Panc1 (cell line): ENCODE measurements around the gene CHRM1. TPM values are rescaled to one million over a fixed set of nuclear protein-coding genes. Genes with fewer than 3 reads are reported as not detected.

Source experiments
- ATAC-seq: fragments of 200-7000 bp; cut with Tn5 transposase; 2 replicates; pipeline ENCODE4 v1.9.1; 2020; ENCODE audit warnings: mild to moderate bottlenecking, moderate library complexity
- BruUV-seq: library from RNA; stranded (reverse); fragments of 400-500 nt; replicated peaks from 2 replicates; lab custom pipeline; 2021; lab: Mats Ljungman, UMichigan
- CTCF ChIA-PET: fragments of 300-600 bp; sonication (Branson Sonifier 250); formaldehyde crosslinking; loops from one replicate; lab custom pipeline; 2022; ENCODE audit warnings: antibody characterized with exemption; lab: Charles Lee
- POLR2A ChIA-PET: fragments of 300-600 bp; sonication (Branson Sonifier 250); formaldehyde crosslinking; loops from one replicate; lab custom pipeline; 2022; ENCODE audit warnings: antibody characterized with exemption; lab: Charles Lee
- DNase-seq: peaks from one replicate; pipeline ENCODE4 v3.0.0-alpha.2; 2010; ENCODE audit warnings: low read depth, low spot score
- H3K27ac ChIP-seq: 2 replicates; pipeline ENCODE4 v1.5.1; 2011; ENCODE audit warnings: mild to moderate bottlenecking, low read length, inconsistent platforms
- H3K27me3 ChIP-seq: fragments of 200-500 bp; sonication (Bioruptor generic); 2 replicates; pipeline ENCODE4 v1.6.0; 2014; ENCODE audit warnings: low read length, inconsistent platforms; ENCODE audit not compliant: control insufficient read depth, insufficient read depth
- H3K36me3 ChIP-seq: fragments of 200-500 bp; sonication (Bioruptor generic); 2 replicates; pipeline ENCODE4 v1.5.1; 2014; ENCODE audit warnings: inconsistent platforms, mild to moderate bottlenecking, low read length, moderate library complexity; ENCODE audit not compliant: control insufficient read depth, insufficient read depth
- H3K4me1 ChIP-seq: 2 replicates; pipeline ENCODE4 v1.5.1; 2011; ENCODE audit warnings: inconsistent platforms, mild to moderate bottlenecking, low read length, moderate library complexity; ENCODE audit not compliant: control insufficient read depth, insufficient read depth
- H3K4me3 ChIP-seq, 2 experiments: 2 replicates each; pipeline ENCODE4 v1.5.1; 2011 to 2012; ENCODE audit warnings: low read depth in 2 of 2, low read length in 2 of 2, mild to moderate bottlenecking in 2 of 2, inconsistent platforms in 1 of 2, moderate library complexity in 1 of 2
- H3K9me3 ChIP-seq: fragments of 200-500 bp; sonication (Bioruptor generic); 2 replicates; pipeline ENCODE4 v1.5.1; 2014; ENCODE audit warnings: low read depth, mild to moderate bottlenecking, inconsistent platforms, low read length, moderate library complexity; ENCODE audit not compliant: control insufficient read depth, insufficient read depth
- POLR2AphosphoS5 ChIP-seq: IDR thresholded peaks from 2 replicates; pipeline ENCODE4 v1.6.1; 2012; ENCODE audit warnings: mild to moderate bottlenecking, low read depth, low read length, moderate library complexity
- SIN3A ChIP-seq: IDR thresholded peaks from 2 replicates; pipeline ENCODE4 v1.6.1; 2012; ENCODE audit warnings: low read depth, mild to moderate bottlenecking, low read length, moderate library complexity, borderline replicate concordance; ENCODE audit not compliant: insufficient read depth
- TCF7L2 ChIP-seq: IDR thresholded peaks from 2 replicates; pipeline ENCODE4 v1.6.1; 2011; ENCODE audit warnings: mild to moderate bottlenecking, low read depth, low read length, inconsistent platforms
- in situ Hi-C: cut with HindIII; loops from 2 replicates; pipeline ENCODE4 v1.10.0; 2016; ENCODE audit warnings: low sequenced_read_pairs, low pct_unique_long_range_greater_than_20kb
- intact Hi-C: fragments of 100-400 bp; cut with micrococcal nuclease; formaldehyde crosslinking; loops from one replicate; pipeline ENCODE4 v1.10.0; 2022; ENCODE audit not compliant: unreplicated experiment
- total RNA-seq: library from RNA; stranded (reverse); gene quantifications from one replicate; pipeline ENCODE4 v1.2.1, GENCODE V29; 2021; ENCODE audit not compliant: unreplicated experiment
- TF ChIP-seq, protein P1 (sequence below): fragments of 450-650 bp; IDR thresholded peaks from 2 replicates; pipeline ENCODE4 v1.5.1; 2017; ENCODE audit warnings: mild to moderate bottlenecking
- TF ChIP-seq, protein P2 (sequence below), 2 experiments: IDR thresholded peaks; 2 replicates each; pipeline ENCODE4 v1.6.1; 2011 to 2012; ENCODE audit warnings: low read depth in 2 of 2, control low read depth in 1 of 2, low read length in 1 of 2, mild to moderate bottlenecking in 1 of 2, moderate library complexity in 1 of 2; ENCODE audit not compliant: insufficient read depth in 1 of 2

The CHRM1 gene
- total RNA-seq, 1 experiment from 2014 or later, result not detected

DNA sequence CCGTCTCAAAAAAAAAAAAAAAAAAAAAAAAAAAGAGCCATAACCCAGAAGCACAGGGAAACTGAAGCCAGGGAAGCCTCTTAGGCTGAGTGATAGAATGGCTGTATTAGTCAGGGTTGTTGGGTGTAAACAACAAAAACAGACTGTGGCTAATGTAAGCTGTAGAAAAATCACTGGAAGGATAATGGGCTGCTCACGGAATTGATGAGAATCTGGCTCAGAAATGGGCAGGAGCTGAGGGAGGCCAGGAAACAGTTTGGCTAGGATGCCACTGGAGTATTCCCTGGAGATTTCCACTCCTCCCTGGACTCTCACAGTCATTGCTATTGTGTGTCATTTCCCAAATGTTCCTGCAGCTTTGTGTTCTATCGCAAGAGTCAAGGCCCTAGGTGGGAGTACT, 41.2 kb upstream of the CHRM1 start:
- ChIA-PET CTCF (interaction anchor here (0.8 kb wide), 1 partner anchor 57 kb away, joined by 3 read pairs; no protein-coding TSS in a partner anchor), POLR2A (interaction anchor here (0.6 kb wide), 1 partner anchor 972 kb away, joined by 16 read pairs; no protein-coding TSS in a partner anchor)
- DNase-seq (no peak), ATAC-seq (no peak)
- no peak overlapping the region for H3K4me3 ChIP-seq
- BruUV-seq, result no TSS peak
- H3K27me3 ChIP-seq, result peaks cover 5% of the 10 kb centered on the region; the same call in 1 of the 2 replicates
- in situ Hi-C loops, result no loop called here
- H3K36me3 ChIP-seq, result no peaks in the 10 kb centered on the region
- no peaks in the 10 kb centered on the region for H3K9me3 ChIP-seq
- no peak overlapping the region for H3K27ac ChIP-seq
- H3K4me1 ChIP-seq, result no peaks in the 10 kb centered on the region
- intact Hi-C loops, result no loop called here
- TF ChIP-seq TCF7L2 (no peak), SIN3A (no peak), POLR2AphosphoS5 (no peak)
- TF ChIP-seq, protein P1, sequence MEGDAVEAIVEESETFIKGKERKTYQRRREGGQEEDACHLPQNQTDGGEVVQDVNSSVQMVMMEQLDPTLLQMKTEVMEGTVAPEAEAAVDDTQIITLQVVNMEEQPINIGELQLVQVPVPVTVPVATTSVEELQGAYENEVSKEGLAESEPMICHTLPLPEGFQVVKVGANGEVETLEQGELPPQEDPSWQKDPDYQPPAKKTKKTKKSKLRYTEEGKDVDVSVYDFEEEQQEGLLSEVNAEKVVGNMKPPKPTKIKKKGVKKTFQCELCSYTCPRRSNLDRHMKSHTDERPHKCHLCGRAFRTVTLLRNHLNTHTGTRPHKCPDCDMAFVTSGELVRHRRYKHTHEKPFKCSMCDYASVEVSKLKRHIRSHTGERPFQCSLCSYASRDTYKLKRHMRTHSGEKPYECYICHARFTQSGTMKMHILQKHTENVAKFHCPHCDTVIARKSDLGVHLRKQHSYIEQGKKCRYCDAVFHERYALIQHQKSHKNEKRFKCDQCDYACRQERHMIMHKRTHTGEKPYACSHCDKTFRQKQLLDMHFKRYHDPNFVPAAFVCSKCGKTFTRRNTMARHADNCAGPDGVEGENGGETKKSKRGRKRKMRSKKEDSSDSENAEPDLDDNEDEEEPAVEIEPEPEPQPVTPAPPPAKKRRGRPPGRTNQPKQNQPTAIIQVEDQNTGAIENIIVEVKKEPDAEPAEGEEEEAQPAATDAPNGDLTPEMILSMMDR, result no peak
- TF ChIP-seq, protein P2, sequence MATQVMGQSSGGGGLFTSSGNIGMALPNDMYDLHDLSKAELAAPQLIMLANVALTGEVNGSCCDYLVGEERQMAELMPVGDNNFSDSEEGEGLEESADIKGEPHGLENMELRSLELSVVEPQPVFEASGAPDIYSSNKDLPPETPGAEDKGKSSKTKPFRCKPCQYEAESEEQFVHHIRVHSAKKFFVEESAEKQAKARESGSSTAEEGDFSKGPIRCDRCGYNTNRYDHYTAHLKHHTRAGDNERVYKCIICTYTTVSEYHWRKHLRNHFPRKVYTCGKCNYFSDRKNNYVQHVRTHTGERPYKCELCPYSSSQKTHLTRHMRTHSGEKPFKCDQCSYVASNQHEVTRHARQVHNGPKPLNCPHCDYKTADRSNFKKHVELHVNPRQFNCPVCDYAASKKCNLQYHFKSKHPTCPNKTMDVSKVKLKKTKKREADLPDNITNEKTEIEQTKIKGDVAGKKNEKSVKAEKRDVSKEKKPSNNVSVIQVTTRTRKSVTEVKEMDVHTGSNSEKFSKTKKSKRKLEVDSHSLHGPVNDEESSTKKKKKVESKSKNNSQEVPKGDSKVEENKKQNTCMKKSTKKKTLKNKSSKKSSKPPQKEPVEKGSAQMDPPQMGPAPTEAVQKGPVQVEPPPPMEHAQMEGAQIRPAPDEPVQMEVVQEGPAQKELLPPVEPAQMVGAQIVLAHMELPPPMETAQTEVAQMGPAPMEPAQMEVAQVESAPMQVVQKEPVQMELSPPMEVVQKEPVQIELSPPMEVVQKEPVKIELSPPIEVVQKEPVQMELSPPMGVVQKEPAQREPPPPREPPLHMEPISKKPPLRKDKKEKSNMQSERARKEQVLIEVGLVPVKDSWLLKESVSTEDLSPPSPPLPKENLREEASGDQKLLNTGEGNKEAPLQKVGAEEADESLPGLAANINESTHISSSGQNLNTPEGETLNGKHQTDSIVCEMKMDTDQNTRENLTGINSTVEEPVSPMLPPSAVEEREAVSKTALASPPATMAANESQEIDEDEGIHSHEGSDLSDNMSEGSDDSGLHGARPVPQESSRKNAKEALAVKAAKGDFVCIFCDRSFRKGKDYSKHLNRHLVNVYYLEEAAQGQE (IDR thresholded peaks at IDR 0.05; ENCODE audit: insufficient read depth in 1 of 2, low read depth in 2 of 2, low read length in 1 of 2), result no peak

DNA sequence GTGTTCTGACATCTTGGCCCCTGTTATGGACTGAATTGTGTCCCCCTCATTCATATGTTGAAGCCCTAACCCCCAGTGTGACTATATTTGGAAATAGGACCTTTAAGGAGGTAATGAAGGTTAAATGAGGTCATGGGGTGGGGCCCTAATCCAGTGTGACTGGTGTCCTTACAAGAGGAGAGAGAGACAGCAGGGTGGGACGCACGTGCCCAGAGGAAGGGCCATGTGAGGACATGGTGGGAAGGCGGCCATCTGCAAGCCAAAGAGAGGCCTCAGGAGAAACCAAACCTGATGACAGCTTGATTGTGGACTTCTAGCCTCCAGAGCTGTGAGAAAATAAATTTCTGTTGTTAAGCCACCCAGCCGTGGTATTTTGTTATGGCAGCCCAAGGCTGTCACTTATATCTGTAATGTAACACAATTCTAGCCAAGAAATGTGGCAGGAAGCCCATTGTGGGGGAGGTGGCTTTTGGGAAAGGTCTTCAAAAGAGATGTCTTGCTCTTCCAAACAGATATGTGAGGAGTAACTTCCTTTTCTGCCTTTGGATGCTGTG, 39.9 kb upstream of the CHRM1 start:
- CTCF ChIA-PET, result no interaction called here
- Histone ChIP-seq H3K4me1 (no peaks in the 10 kb centered on the region), H3K4me3 (no peak overlapping the region), H3K36me3 (no peaks in the 10 kb centered on the region), H3K9me3 (no peaks in the 10 kb centered on the region), H3K27ac (no peak overlapping the region), H3K27me3 (peaks cover 3% of the 10 kb centered on the region; the same call in 1 of the 2 replicates)
- TF ChIP-seq SIN3A (no peak), TCF7L2 (no peak), POLR2AphosphoS5 (no peak)
- TF ChIP-seq, protein P1, result no peak
- TF ChIP-seq, protein P2 (IDR thresholded peaks at IDR 0.05; ENCODE audit: insufficient read depth in 1 of 2, low read depth in 2 of 2, low read length in 1 of 2), result no peak
- intact Hi-C loops (no loop called here), in situ Hi-C loops (no loop called here)
- BruUV-seq, result no TSS peak
- DNase-seq, result no peak
- POLR2A ChIA-PET, result no interaction called here
- no peak for ATAC-seq
